HK-2 (cell line): Measurements from ENCODE around the gene KLK4.
"Not testable (repeated sequence)": the region's sequence is repeated elsewhere in the genome, so short reads cannot be mapped to it uniquely, and the experiment has no call there.

Experiments
- DNase-seq: peaks from one replicate; pipeline ENCODE4 v3.0.0-alpha.2; 2018; ENCODE audit not compliant: unreplicated experiment

KLK4 gene

DNA sequence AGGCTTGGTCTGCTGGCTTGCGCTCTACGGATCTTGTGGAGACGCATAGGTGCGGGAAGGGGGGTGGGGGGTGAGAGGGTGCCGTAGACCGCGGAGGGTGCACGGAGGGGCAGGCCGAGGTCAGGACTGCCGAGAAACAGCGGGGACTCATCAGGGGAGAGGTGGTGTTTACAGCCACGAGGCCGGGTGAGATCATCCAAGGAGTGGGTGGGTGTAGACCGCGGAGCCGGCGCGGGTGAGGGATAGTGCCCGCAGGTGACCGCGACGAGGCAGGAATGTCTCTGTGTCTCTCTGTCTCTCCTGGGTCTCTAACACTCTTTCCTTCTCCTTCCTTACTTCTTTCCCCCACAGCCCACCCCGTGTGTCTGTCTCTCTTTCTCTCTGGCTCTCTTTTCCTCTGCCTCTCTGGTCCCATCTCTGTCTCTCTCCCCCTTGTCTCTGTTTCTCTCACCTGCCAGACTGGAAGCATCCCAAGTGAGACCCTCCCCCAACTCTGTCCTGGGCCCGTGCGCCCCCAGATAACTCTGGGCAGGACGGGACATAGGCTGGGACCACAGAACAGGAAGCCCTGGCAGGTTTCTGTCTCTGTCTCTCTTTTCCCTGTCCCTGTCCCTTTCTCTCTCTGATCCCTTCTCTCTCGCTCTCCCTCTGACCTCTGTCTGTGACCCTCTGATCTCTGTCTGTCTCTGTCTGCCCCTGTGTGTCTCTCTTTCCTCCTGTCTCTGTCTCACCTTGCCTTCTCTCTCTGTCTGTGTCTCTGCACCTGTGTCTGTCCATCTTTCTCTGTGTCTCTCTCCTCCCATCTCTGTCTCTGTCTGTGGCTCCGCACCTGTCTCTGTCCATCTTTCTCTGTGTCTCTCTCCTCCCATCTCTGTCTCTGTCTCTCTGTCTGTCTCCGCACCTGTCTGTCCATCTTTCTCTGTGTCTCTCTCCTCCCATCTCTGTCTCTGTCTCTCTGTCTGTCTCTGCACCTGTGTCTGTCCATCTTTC, 1.8 kb upstream of the KLK4 start:
- peak; percentile 29 for DNase-seq

GRCh38 chr19:50912102-50912599, 956 bp upstream of the KLK4 start:
- no peak for DNase-seq

- no peak for DNase-seq
Observed at GRCh38 chr19:50910722-50911121, 473 bp downstream of the KLK4 start.

- DNase-seq, result no peak
Observed at GRCh38 chr19:50909240-50910070, 1.7 kb downstream of the KLK4 start.

GRCh38 chr19:50908336-50908735, 2.9 kb downstream of the KLK4 start:
- DNase-seq, result no peak

- no peak for DNase-seq
Observed at GRCh38 chr19:50906217-50906616, 5.0 kb downstream of the KLK4 start.

DNA sequence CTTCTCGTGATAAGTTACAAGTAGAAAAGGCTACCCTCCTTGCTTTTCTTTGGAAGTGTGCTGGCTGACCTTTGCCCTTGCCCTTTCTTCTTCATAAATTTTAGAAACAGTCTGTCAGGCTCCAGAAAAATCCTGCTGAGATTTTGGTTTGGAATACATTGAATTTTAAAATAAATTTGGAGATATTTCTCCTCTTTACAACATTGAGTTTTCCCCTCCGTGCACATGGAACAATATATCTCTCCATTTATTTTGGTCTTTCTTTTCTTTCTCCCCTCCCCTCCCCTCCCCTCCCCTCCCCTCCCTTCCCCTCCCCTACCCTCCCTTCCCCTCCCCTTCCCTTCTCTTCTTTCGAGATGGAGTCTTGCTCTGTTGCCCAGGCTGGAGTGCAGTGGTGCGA, 8.6 kb downstream of the KLK4 start:
- no peak for DNase-seq

GRCh38 chr19:50899569-50899968, 11.6 kb downstream of the KLK4 start:
- DNase-seq, result no peak

DNA sequence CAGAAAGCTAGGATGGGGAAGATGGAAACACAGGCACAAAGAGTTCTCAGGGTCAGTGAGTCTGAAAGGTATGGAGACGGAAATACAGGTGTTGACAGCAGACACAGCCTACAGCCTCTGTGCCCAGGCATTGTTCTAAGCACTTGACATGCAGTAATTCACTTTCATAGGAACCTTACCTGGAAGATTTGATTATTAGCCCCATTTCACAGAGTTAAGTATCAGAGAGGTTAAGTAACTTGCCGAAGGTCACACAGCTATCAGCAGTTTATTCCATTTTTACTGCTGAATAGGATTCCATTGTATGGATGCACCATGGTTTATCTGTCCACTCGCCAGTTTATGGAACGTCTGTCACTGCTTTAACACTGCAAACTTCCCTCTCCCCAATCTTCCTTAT, 13.2 kb downstream of the KLK4 start:
- no peak for DNase-seq

DNA sequence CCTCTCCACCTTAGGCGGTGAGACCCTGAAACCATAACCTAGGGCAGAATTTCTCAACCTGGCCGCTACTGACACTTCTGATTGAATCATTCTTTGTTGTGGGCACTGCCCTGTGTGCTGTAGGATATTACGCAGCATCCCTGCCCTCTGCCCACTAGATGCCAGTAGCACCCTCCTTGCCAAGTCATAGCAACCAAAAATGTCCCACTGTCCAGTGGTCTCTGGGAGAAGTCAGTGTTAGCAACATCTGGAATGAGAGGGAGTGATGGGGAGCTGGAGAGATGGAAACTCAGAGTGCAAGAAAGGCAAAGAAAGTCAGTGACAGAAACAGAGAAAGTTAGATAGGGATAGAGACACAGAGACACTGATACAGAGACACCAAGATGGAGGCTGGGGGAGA, 13.6 kb downstream of the KLK4 start:
- no peak for DNase-seq

- no peak for DNase-seq
Observed at GRCh38 chr19:50897191-50897607, 14.0 kb downstream of the KLK4 start.

- peak; percentile 76 for DNase-seq
Observed at GRCh38 chr19:50896591-50897190, 14.5 kb downstream of the KLK4 start.

DNA sequence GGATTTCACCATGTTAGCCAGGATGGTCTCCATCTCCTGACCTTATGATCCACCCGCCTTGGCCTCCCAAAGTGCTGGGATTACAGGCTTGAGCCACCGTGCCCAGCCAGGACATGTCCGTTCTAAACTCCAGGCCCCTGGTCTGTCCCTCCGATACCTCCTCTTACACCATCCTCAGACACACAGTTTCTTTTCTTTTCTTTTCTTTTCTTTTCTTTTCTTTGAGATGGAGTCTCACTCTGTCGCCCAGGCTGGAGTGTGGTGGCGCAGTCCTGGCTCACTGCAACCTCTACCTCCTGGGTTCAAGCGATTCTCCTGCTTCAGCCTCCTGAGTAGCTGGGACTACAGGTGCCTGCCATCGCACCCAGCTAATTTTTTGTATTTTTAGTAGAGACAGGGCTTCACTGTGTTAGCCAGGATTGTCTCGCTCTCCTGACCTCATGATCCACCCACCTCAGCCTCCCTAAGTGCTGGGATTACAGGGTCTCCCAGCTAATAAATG, 15.1 kb downstream of the KLK4 start:
- DNase-seq, result not testable (repeated sequence)

GRCh38 chr19:50894478-50895356, 16.5 kb downstream of the KLK4 start:
- DNase-seq, result no peak

GRCh38 chr19:50893047-50893736, 18.0 kb downstream of the KLK4 start:
- DNase-seq, result no peak

DNA sequence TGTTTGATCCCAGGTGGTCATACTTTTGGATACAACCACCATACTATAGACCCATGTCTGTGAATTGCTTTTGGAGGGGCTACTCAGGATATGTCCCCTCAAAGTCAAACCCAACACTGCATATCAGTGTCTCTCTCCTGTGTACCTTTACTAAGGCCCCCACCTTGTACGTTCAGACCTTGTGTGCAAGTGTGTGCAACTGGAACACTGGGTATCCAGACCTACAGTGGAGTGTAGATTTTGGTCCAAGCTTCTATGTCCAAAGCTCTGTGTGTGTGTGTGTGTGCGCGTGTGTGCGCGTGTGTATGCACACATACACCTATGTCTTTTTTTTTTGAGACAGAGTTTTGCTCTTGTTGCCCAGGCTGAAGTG, 20.0 kb downstream of the KLK4 start:
- no peak for DNase-seq

- DNase-seq, result no peak
Observed at GRCh38 chr19:50890422-50891252, 20.6 kb downstream of the KLK4 start.

GRCh38 chr19:50889638-50890037, 21.6 kb downstream of the KLK4 start:
- DNase-seq, result no peak

DNA sequence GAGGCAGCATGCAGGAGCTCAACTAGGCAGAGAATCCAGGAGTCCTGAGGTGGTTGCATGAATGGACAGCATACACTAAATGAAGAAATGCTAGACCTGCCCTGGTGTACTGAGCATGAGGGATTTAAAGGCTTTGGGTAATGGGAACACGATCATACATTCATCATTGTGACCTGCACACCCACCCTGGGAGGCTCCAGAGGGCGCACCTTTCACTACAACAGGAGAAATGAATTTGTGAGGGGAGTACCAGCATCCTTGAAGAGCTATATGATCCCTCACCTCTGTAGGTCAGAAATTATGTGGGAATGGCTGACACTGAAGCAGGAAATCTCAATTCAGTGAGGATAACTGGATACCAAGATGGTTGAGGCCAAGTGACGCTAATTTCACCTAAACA, 29.0 kb downstream of the KLK4 start:
- DNase-seq, result no peak
